Measurements from ENCODE around the gene ODAD2. TPM values are rescaled to one million over a fixed set of nuclear protein-coding genes. Genes with fewer than 3 reads are reported as not detected.

ODAD2 gene
- total and polyA plus RNA-seq, 2 of the 8 experiments (the other 6 are each of a cell fraction or from before 2014, with no cell fraction given) = 0.95 to 4.3 TPM

DNA sequence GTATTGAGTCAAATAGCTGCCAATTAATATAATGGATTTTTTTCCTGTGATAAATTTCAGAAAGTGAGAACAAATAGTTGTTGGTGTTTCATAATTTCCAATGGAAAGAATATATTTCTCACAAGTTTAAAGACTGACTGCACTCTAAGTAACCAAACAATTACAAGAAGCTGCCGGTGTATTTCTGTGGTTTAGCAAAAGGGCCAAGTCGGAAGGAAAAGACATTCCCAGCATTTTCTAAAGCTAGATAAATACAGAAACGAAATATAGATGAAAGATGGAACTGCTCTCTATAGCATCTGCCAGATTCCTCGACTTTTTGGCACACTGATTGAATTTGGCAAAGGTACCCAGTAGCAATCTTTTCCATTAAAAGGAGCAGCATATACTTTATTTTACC is 160.5 kb downstream of the ODAD2 start:
- no peaks in the 10 kb centered on the region for H3K23me2 ChIP-seq (ENCODE audit: low read depth, low read length)
- no peak overlapping the region for H2AFZ ChIP-seq (ENCODE audit: low read length)
- H4K5ac ChIP-seq (ENCODE audit: insufficient read length, low read depth, low read length) = no peak overlapping the region
- H3K27ac ChIP-seq (ENCODE audit: low read depth, low read length) = no peak overlapping the region
- 88% methylated on average over 4 of the region's 4 CpGs; no CpG with 5 or more reads in 1 of the 2 experiments for WGBS, 2 experiments (ENCODE audit: extremely low coverage in 1 of 2, insufficient coverage in 1 of 2, insufficient read length in 1 of 2, insufficient replicate concordance in 2 of 2, low coverage in 1 of 2, low lambda C conversion rate in 2 of 2, missing lambda C conversion rate in 1 of 2)
- CTCF ChIA-PET (ENCODE audit: partially characterized antibody) = interaction anchor here (0.6 to 1.5 kb wide), 2 partner anchors 8 to 542 kb away, joined by 3 read pairs; no protein-coding TSS in a partner anchor
- no peak overlapping the region for H3K4me3 ChIP-seq (ENCODE audit: extremely low read depth in 1 of 4, insufficient read depth in 2 of 4, low read depth in 3 of 4, low read length in 4 of 4)
- no peaks in the 10 kb centered on the region for H3K79me1 ChIP-seq (ENCODE audit: low read depth, low read length)
- POLR2A ChIA-PET (ENCODE audit: partially characterized antibody) = no interaction called here
- no peak overlapping the region for H3K14ac ChIP-seq (ENCODE audit: insufficient read length)
- no peak overlapping the region for H3K4me2 ChIP-seq (ENCODE audit: insufficient read depth in 1 of 2, low read depth in 2 of 2, low read length in 2 of 2)
- H3K18ac ChIP-seq (ENCODE audit: extremely low read depth, low read length) = no peak overlapping the region
- H3K27me3 ChIP-seq (replicated peaks in 1 of 4; ENCODE audit: control insufficient read depth in 3 of 4, extremely low read depth in 1 of 4, insufficient read depth in 3 of 4, low read length in 3 of 4) = no peaks in the 10 kb centered on the region
- H3K56ac ChIP-seq (replicated peaks; ENCODE audit: insufficient read length, low read depth, low read length) = no peak overlapping the region
- H2BK5ac ChIP-seq (ENCODE audit: low read depth, low read length) = no peak overlapping the region
- no peak overlapping the region for H2BK15ac ChIP-seq (ENCODE audit: low read length)
- no peak overlapping the region for H3K9ac ChIP-seq (replicated peaks in 1 of 4; ENCODE audit: extremely low read depth in 1 of 4, low read depth in 3 of 4, low read length in 3 of 4)
- no peak overlapping the region for H2BK120ac ChIP-seq (replicated peaks; ENCODE audit: low read depth, low read length)
- no peak overlapping the region for H2BK12ac ChIP-seq (ENCODE audit: low read depth, low read length)
- H4K91ac ChIP-seq (replicated peaks; ENCODE audit: insufficient read length, low read length) = no peak overlapping the region
- H4K20me1 ChIP-seq (replicated peaks in 1 of 2; ENCODE audit: control insufficient read depth in 1 of 2, insufficient read depth in 2 of 2, low read length in 2 of 2) = no peaks in the 10 kb centered on the region
- DNase-seq (ENCODE audit: low read depth in 1 of 2, low spot score in 2 of 2) = no peak
- no peaks in the 10 kb centered on the region for H3K79me2 ChIP-seq (ENCODE audit: control insufficient read depth in 1 of 2, insufficient read depth in 2 of 2, low read length in 2 of 2)
- H3K9me3 ChIP-seq (ENCODE audit: insufficient read depth in 2 of 2, low read depth in 1 of 2, low read length in 1 of 2) = no peaks in the 10 kb centered on the region
- no peak overlapping the region for H4K8ac ChIP-seq (ENCODE audit: extremely low read depth, insufficient read depth, low read length)
- H2AK5ac ChIP-seq (ENCODE audit: low read depth, low read length) = no peak overlapping the region
- H3K4me1 ChIP-seq (replicated peaks in 1 of 4; ENCODE audit: control insufficient read depth in 3 of 4, insufficient read depth in 4 of 4, low read length in 3 of 4) = no peaks in the 10 kb centered on the region
- no peak for FAIRE-seq
- no peak overlapping the region for H2BK20ac ChIP-seq (ENCODE audit: low read length)
- no peak overlapping the region for H3K4ac ChIP-seq (replicated peaks; ENCODE audit: insufficient read length, low read depth, low read length)
- no peaks in the 10 kb centered on the region for H3K36me3 ChIP-seq (ENCODE audit: control insufficient read depth in 2 of 4, insufficient read depth in 4 of 4, low read length in 3 of 4)
- no peak overlapping the region for H3K23ac ChIP-seq (ENCODE audit: insufficient read length)
- TF ChIP-seq SIX5 (IDR thresholded peaks at IDR 0.05; ENCODE audit: low read depth, low read length) (no peak), FOSL1 (IDR thresholded peaks at IDR 0.05; ENCODE audit: insufficient read depth, low read depth, low read length) (no peak), ASH2L (IDR thresholded peaks at IDR 0.05; ENCODE audit: low read length) (no peak), EP300 (IDR thresholded peaks at IDR 0.05; ENCODE audit: borderline replicate concordance in 1 of 2, low read depth in 2 of 2, low read length in 2 of 2) (no peak), ZNF274 (IDR thresholded peaks at IDR 0.05; ENCODE audit: borderline replicate concordance, extremely low read depth, low read length) (no peak), CTBP2 (IDR thresholded peaks at IDR 0.05; ENCODE audit: borderline replicate concordance, insufficient read depth, insufficient read length, low read length) (no peak)
- TF ChIP-seq, protein P1, sequence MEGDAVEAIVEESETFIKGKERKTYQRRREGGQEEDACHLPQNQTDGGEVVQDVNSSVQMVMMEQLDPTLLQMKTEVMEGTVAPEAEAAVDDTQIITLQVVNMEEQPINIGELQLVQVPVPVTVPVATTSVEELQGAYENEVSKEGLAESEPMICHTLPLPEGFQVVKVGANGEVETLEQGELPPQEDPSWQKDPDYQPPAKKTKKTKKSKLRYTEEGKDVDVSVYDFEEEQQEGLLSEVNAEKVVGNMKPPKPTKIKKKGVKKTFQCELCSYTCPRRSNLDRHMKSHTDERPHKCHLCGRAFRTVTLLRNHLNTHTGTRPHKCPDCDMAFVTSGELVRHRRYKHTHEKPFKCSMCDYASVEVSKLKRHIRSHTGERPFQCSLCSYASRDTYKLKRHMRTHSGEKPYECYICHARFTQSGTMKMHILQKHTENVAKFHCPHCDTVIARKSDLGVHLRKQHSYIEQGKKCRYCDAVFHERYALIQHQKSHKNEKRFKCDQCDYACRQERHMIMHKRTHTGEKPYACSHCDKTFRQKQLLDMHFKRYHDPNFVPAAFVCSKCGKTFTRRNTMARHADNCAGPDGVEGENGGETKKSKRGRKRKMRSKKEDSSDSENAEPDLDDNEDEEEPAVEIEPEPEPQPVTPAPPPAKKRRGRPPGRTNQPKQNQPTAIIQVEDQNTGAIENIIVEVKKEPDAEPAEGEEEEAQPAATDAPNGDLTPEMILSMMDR (IDR thresholded peaks at IDR 0.05; ENCODE audit: control extremely low read depth in 1 of 3, insufficient read depth in 1 of 3, low read depth in 1 of 3, low read length in 3 of 3) = no peak
- TF ChIP-seq, protein P2, sequence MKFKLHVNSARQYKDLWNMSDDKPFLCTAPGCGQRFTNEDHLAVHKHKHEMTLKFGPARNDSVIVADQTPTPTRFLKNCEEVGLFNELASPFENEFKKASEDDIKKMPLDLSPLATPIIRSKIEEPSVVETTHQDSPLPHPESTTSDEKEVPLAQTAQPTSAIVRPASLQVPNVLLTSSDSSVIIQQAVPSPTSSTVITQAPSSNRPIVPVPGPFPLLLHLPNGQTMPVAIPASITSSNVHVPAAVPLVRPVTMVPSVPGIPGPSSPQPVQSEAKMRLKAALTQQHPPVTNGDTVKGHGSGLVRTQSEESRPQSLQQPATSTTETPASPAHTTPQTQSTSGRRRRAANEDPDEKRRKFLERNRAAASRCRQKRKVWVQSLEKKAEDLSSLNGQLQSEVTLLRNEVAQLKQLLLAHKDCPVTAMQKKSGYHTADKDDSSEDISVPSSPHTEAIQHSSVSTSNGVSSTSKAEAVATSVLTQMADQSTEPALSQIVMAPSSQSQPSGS (IDR thresholded peaks at IDR 0.05; ENCODE audit: low read length) = no peak

Data from H1 (cell line).